Measurements from ENCODE around the gene IL23R. TPM values are rescaled to one million over a fixed set of nuclear protein-coding genes. Genes with fewer than 3 reads are reported as not detected.

The IL23R gene
- total RNA-seq, 1 experiment from 2014 or later, result not detected

- H3K79me2 ChIP-seq (ENCODE audit: insufficient read depth, low read length), result no peaks in the 10 kb centered on the region
- no peak overlapping the region for H4K8ac ChIP-seq (replicated peaks; ENCODE audit: insufficient read length, low read depth, low read length)
- no peak overlapping the region for H3K27ac ChIP-seq (ENCODE audit: insufficient read length, low read depth, low read length)
- H3K79me1 ChIP-seq (ENCODE audit: insufficient read depth, low read depth, low read length, poor library complexity, severe bottlenecking), result no peaks in the 10 kb centered on the region
- H2BK20ac ChIP-seq (ENCODE audit: low read depth, low read length, poor library complexity, severe bottlenecking), result no peak overlapping the region
- Mint-ChIP-seq H3K36me3 (ENCODE audit: insufficient read depth in 1 of 3, low read depth in 3 of 3) (no peaks in the 10 kb centered on the region), H3K9me3 (no peaks in the 10 kb centered on the region), H3K4me1 (peaks cover 15 to 24% of the 10 kb centered on the region in 2 experiments), H3K27me3 (ENCODE audit: low read depth) (peaks cover 2% of the 10 kb centered on the region; the same call in 1 of the 2 replicates), H3K27ac (no peak overlapping the region; a peak in 1 of 7 replicates), H3K4me3 (no peak overlapping the region)
- H3K14ac ChIP-seq (ENCODE audit: insufficient read depth, low read length), result no peak overlapping the region
- no peaks in the 10 kb centered on the region for H3K27me3 ChIP-seq (ENCODE audit: insufficient read depth, low read length)
- no peak overlapping the region for H4K5ac ChIP-seq (ENCODE audit: insufficient read length, low read depth, low read length)
- no peak overlapping the region for H3K18ac ChIP-seq (ENCODE audit: insufficient read length, low read depth, low read length)
- H2BK12ac ChIP-seq (ENCODE audit: insufficient read length, low read depth, low read length), result no peak overlapping the region
- H2BK5ac ChIP-seq (ENCODE audit: insufficient read length, low read length), result no peak overlapping the region
- H3K4me1 ChIP-seq (ENCODE audit: insufficient read depth, low read length), result no peaks in the 10 kb centered on the region
- no peaks in the 10 kb centered on the region for H4K20me1 ChIP-seq (ENCODE audit: control insufficient read depth, insufficient read depth, insufficient read length)
- no peak for TF ChIP-seq CTCF (conservative IDR thresholded peaks at IDR 0.05)
- DNase-seq, result no peak
- no peak overlapping the region for H3K4me2 ChIP-seq (ENCODE audit: insufficient read depth, insufficient read length, low read length)
- no peak overlapping the region for H3K9ac ChIP-seq (ENCODE audit: extremely low read depth, insufficient read length, low read length)
- H4K91ac ChIP-seq (ENCODE audit: insufficient read length, low read depth, low read length), result no peak overlapping the region
- no peak overlapping the region for H2BK120ac ChIP-seq (ENCODE audit: low read depth, low read length, poor library complexity, severe bottlenecking)
- H2AFZ ChIP-seq (ENCODE audit: low read length), result no peak overlapping the region
- no peak overlapping the region for H3T11ph ChIP-seq (ENCODE audit: low read length)
- H2BK15ac ChIP-seq (ENCODE audit: low read depth, low read length), result no peak overlapping the region
- H3K56ac ChIP-seq (ENCODE audit: insufficient read length, low read depth, low read length), result no peak overlapping the region
- H3K23ac ChIP-seq (ENCODE audit: insufficient read length, low read depth, low read length), result no peak overlapping the region
- H3K4ac ChIP-seq (ENCODE audit: low read depth, low read length), result no peak overlapping the region
- WGBS (ENCODE audit: extremely low coverage, insufficient read length, low lambda C conversion rate), result no CpG with 5 or more reads among the region's 2 CpGs
- H3K23me2 ChIP-seq (ENCODE audit: insufficient read length, low read depth, low read length, poor library complexity, severe bottlenecking), result no peaks in the 10 kb centered on the region
- H3K9me3 ChIP-seq (ENCODE audit: control insufficient read depth, low read depth, low read length), result no peaks in the 10 kb centered on the region
- H2AK5ac ChIP-seq (ENCODE audit: insufficient read length, low read length), result no peak overlapping the region
Observed at GRCh38 chr1:67133177-67133576, 33.1 kb upstream of the IL23R start.

Measured in H9 (cell line).